H54 (cell line): ENCODE data around the gene DNMT3A.

Experiments used
- DNase-seq: peaks from one replicate; pipeline ENCODE4 v3.0.0; 2011; ENCODE audit warnings: low spot score, mixed read lengths; ENCODE audit not compliant: insufficient read length
- FAIRE-seq: peaks from 3 replicates; lab custom pipeline; 2011; peaks lifted over from hg19 to GRCh38; lab: Jason Lieb, UNC
- POLR2A ChIP-seq: IDR thresholded peaks from 2 replicates; pipeline ENCODE4 v1.6.1; 2011; ENCODE audit warnings: low read depth, mild to moderate bottlenecking, low read length

Gene DNMT3A

GRCh38 chr2:25341753-25342371 is at the start of gene DNMT3A:
TSS of gene DNMT3A (minus strand) at chr2:25341925. CDS start at chr2:25313984, 27,941 bp downstream.
- FAIRE-seq (no peak), DNase-seq (peak; percentile 73)
- peak; percentile 36; the same call in 1 of the 2 replicates for TF ChIP-seq POLR2A

GRCh38 chr2:25389161-25389560 is 47.4 kb upstream of the DNMT3A start:
- no peak for DNase-seq
- TF ChIP-seq POLR2A, result no peak
- no peak for FAIRE-seq

DNA sequence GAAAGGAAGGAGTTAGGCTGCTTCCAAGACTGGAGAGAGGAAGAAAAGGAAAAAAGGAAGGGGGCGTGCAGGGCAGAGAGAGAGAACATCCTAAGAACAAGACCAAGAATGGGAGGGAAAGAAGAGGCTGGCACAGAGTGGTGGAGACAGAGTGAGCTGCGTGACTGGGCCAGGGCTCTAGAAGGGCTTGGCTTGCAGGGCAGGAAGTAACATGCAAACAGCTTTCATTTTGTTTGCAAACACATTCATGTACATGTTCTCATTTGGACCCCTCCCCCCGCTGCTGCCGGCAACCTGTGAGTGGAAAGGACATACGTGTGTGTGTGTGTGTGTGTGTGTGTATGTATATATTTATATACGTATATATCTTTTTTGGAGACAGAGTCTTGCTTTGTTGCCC is 46.8 kb upstream of the DNMT3A start:
- DNase-seq, result no peak
- no peak for TF ChIP-seq POLR2A
- no peak for FAIRE-seq

GRCh38 chr2:25387876-25388449 is 46.2 kb upstream of the DNMT3A start:
- no peak for TF ChIP-seq POLR2A
- DNase-seq (no peak), FAIRE-seq (no peak)

- no peak for TF ChIP-seq POLR2A
- FAIRE-seq (no peak), DNase-seq (no peak)
These were observed 45.5 kb upstream of the DNMT3A start for GRCh38 chr2:25386971-25387875.

DNA sequence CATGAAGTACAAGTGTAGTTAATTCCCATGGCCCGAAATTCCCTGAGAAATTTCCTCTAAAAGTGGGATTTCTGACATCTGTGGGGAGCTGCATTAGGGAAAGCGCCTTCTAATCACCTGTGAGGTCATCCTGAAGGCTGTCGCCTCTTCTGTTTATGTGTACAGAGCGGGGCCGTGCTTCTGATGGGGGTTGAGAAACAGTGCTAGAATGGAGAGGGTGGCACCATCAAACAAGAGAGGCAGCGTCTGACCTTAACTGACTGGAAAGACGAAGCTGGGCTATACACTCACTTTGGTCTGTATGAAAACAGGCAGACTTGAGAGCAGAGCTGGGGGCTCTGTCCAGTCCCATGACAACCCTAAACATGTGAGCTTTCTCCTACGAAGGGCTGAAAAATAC is 44.2 kb upstream of the DNMT3A start:
- no peak for TF ChIP-seq POLR2A
- no peak for FAIRE-seq
- no peak for DNase-seq

- no peak for TF ChIP-seq POLR2A
- DNase-seq (no peak), FAIRE-seq (no peak)
These were observed 42.1 kb upstream of the DNMT3A start for GRCh38 chr2:25383806-25384205.

- no peak for FAIRE-seq
- DNase-seq, result no peak
These were observed 39.8 kb upstream of the DNMT3A start for GRCh38 chr2:25381502-25381901.

GRCh38 chr2:25380586-25381375 is 39.1 kb upstream of the DNMT3A start:
- no peak for TF ChIP-seq POLR2A
- DNase-seq (no peak), FAIRE-seq (no peak)

More at GRCh38 chr2:25381502-25381901, 39.8 kb upstream of the DNMT3A start:
- no peak for TF ChIP-seq POLR2A

DNA sequence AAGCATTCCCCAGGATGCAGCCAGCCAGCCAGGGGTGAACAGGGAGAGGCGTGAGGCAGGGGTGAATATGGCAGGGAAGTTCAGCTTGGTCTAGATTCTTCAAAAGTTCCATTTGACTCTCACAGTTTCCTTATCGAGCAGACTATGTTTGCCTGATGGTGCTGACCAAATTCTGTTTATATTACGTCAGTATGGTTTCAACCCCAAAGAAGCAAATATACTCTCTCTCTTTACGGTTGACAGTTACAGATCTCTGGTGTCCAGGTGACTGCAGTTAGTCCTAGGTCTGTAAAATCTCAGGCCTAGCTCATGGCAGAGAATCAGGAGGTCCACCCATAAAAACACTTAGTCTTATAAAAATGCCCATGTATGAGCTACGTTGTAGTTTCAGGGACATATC is 38.3 kb upstream of the DNMT3A start:
- DNase-seq (no peak), FAIRE-seq (no peak)
- no peak for TF ChIP-seq POLR2A

DNA sequence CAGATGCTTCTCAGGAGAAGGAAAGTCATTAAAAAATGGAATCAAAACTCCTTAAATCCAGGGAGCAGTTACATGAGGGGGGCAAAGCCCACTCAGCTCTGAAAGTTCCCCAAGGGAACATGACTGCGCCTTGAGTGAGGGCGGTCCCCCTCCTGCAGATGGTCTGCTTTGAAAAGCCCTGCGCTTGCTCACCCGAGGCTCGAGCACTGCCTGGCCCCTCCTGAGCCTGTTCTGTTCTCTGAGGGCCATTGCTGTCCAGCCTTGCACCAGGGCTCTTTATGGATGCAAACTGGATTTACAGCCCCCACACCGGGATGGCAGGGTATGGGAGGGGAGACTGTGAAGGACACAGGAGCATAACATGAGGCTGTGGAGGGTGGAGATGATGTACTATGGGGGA is 37.8 kb upstream of the DNMT3A start:
- FAIRE-seq (no peak), DNase-seq (no peak)
- TF ChIP-seq POLR2A, result no peak

DNA sequence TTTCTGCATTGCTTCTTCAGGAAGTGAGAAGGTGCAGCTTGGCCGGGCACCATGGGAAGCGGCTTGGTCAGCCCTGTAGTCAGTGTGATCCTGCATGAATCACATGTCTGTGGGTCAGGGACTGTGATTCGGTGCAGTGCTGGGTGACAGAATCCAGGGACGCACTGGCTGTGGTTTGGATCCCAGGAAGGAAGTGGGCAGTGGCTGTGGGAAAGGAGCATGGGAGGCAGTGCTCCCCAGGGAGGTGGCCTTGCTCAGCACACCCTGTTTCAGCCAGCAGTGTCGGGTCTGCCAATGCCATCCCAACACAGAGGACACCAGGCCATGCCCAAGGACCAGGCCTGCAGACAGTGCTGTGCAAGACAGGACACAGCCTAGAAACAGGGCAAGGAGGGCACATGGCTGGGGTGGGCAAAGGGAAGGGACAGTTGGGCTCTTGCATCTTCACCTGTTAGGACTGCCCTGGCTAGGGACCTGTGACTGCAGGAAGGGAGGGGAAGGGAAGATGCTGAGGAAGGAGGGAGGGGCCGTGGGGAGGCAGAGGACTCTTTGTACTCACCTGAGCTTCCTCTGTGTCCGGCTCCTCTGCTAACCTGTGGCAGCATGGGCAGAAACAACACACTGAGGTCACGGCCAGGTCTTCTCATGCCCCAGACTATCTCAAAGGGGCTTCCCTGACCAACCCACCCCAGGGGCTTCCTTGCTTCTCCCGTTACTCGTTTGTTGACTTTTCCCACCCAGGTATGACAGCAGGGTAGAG is 37.2 kb upstream of the DNMT3A start:
- FAIRE-seq (no peak), DNase-seq (peak; percentile 38)
- no peak for TF ChIP-seq POLR2A
